ENCODE results near the gene INO80C.

DNA sequence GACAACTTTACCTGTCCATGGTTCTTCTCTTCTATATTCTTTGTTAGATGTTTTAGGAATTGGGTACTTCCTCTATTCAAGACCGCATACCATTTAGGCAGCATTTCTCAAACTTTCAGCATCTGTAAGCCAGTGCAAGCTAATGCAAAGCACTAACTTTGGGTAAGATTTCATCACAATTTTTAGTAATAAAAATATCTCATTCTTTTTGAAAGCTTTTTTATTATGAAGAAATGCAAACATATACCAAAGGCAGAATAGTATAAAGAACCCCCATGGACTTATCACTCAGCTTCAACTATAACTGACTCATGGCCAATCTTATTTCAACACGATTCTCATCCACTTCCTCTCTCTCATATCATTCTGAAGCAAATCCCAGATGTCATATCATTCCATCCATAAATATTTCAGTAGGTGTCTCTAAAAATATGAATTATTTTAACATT is 32.9 kb downstream of the INO80C start:
- TF ChIP-seq CTCF (conservative IDR thresholded peaks at IDR 0.05; ENCODE audit: low read length) = no peak
- no peak for TF ChIP-seq EZH2phosphoT487 (IDR thresholded peaks at IDR 0.05; ENCODE audit: borderline replicate concordance, low read depth, low read length)

All from OCI-LY7 (cell line).